HG02884 (cell line): ENCODE data around the gene GRIP1.

Source experiments
- ATAC-seq: cut with Tn5 transposase; IDR thresholded peaks from one replicate; pipeline ENCODE4 v1.9.1; 2021; ENCODE audit warnings: mild to moderate bottlenecking, moderate library complexity; ENCODE audit not compliant: unreplicated experiment

Gene GRIP1

GRCh38 chr12:66337381-66338010 is 341.4 kb downstream of the GRIP1 start:
- no peak for ATAC-seq

GRCh38 chr12:66335746-66336145 is 343.1 kb downstream of the GRIP1 start:
- ATAC-seq, result no peak

- no peak for ATAC-seq
Measured at GRCh38 chr12:66331814-66332213, 347.1 kb downstream of the GRIP1 start.

GRCh38 chr12:66331016-66331415 is 347.9 kb downstream of the GRIP1 start:
- no peak for ATAC-seq

GRCh38 chr12:66329941-66330340 is 348.9 kb downstream of the GRIP1 start:
- ATAC-seq, result no peak

GRCh38 chr12:66323017-66323416 is 355.9 kb downstream of the GRIP1 start:
- ATAC-seq, result no peak

- ATAC-seq, result no peak
Measured at GRCh38 chr12:66321435-66321834, 357.4 kb downstream of the GRIP1 start.

GRCh38 chr12:66320996-66321395 is 357.9 kb downstream of the GRIP1 start:
- ATAC-seq, result no peak

GRCh38 chr12:66319266-66319954 is 359.5 kb downstream of the GRIP1 start:
- ATAC-seq, result no peak

GRCh38 chr12:66314278-66314677 is 364.6 kb downstream of the GRIP1 start:
- ATAC-seq, result no peak

GRCh38 chr12:66312189-66312588 is 366.7 kb downstream of the GRIP1 start:
- no peak for ATAC-seq

GRCh38 chr12:66309606-66310005 is 369.3 kb downstream of the GRIP1 start:
- ATAC-seq, result no peak

GRCh38 chr12:66304296-66304900 is 374.5 kb downstream of the GRIP1 start:
- no peak for ATAC-seq

GRCh38 chr12:66303316-66303804 is 375.5 kb downstream of the GRIP1 start:
- ATAC-seq, result peak; percentile 39

GRCh38 chr12:66302827-66303169 is 376.1 kb downstream of the GRIP1 start:
- ATAC-seq, result no peak

GRCh38 chr12:66301944-66302826 is 376.7 kb downstream of the GRIP1 start, which contains the start of gene HELB:
Gene HELB (plus strand): TSS chr12:66302493. CDS start chr12:66302604, 111 bp downstream.
- ATAC-seq, result peak; percentile 86

- no peak for ATAC-seq
Measured at GRCh38 chr12:66297923-66298322, 381.0 kb downstream of the GRIP1 start.
